Transverse colon (tissue), 4 donors: Measurements from ENCODE around the gene FBXO41. TPM values are rescaled to one million over a fixed set of nuclear protein-coding genes. Genes with fewer than 3 reads are reported as not detected.

Experiments
- DNase-seq: peaks from one replicate; pipeline ENCODE4 v3.0.0-alpha.2; 2019
- H3K27ac ChIP-seq, 4 donors: fragments of 200-600 bp; sonication (generic); 2 replicates each; pipeline ENCODE4 v1.5.1; 2016 to 2018; ENCODE audit warnings: inconsistent platforms in 4 of 4
- H3K27me3 ChIP-seq: fragments of 200-600 bp; sonication (generic); 2 replicates; pipeline ENCODE4 v1.5.1; 2017; ENCODE audit warnings: inconsistent platforms
- H3K36me3 ChIP-seq, 4 donors: fragments of 200-600 bp; sonication (generic); 2 replicates each; pipeline ENCODE4 v1.5.1; 2017 to 2019; ENCODE audit warnings: inconsistent platforms in 4 of 4
- H3K4me1 ChIP-seq, 4 donors: fragments of 200-600 bp; sonication (generic); 2 replicates each; pipeline ENCODE4 v1.5.1; 2017 to 2020; ENCODE audit warnings: inconsistent platforms in 4 of 4
- H3K4me3 ChIP-seq, 4 donors: fragments of 200-600 bp; sonication (generic); 1 replicate in 1 of 4; 2 replicates in 3 of 4; pipeline versions ENCODE4 v1.5.1 to v1.6.1; 2017 to 2019; ENCODE audit warnings: inconsistent platforms in 4 of 4
- H3K9me3 ChIP-seq, 2 donors: fragments of 200-600 bp; sonication (generic); 2 replicates each; pipeline ENCODE4 v1.5.1; 2017 to 2019; ENCODE audit warnings: inconsistent platforms in 2 of 2
- EP300 ChIP-seq: sonication (generic); formaldehyde crosslinking; IDR thresholded peaks from one replicate; pipeline ENCODE4 v1.6.1; 2017; ENCODE audit warnings: antibody characterized with exemption, low read depth
- POLR2A ChIP-seq: fragments of 450-650 bp; IDR thresholded peaks from one replicate; pipeline ENCODE4 v1.6.1; 2016; ENCODE audit warnings: antibody characterized with exemption, mild to moderate bottlenecking, moderate library complexity
- POLR2AphosphoS5 ChIP-seq, 3 donors: sonication (generic); formaldehyde crosslinking; IDR thresholded peaks; one replicate each; pipeline ENCODE4 v1.6.1; 2016; ENCODE audit warnings: antibody characterized with exemption in 3 of 3
- WGBS, 2 donors: methylation state at CpG; one replicate each; pipeline ENCODE4 v1.1.5; 2018; ENCODE audit warnings: low coverage in 1 of 2; 5-methylcytosine and 5-hydroxymethylcytosine counted together
- in situ Hi-C, 4 donors: fragments of 200-750 bp; cut with MboI; loops; one replicate each; pipeline versions ENCODE4 v1.15.0 to v1.15.1; 2017; ENCODE audit warnings: low sequenced_read_pairs in 3 of 4, low pct_ligation_motif_present in 1 of 4, low pct_unique_long_range_greater_than_20kb in 1 of 4
- intact Hi-C: fragments of 100-400 bp; cut with DNase I; formaldehyde crosslinking; loops from one replicate; pipeline ENCODE4 v1.15.1; 2023; ENCODE audit warnings: low total_unique reads
- total RNA-seq, 4 donors: library from RNA; depleted of rRNA; stranded (reverse); fragments of >200 nt; gene quantifications; one replicate each; pipeline ENCODE4 v1.1.0, GENCODE V29; 2016
- TF ChIP-seq, protein P1 (sequence below), 5 experiments: fragments of 200-600 bp in 3 of 5; fragments of 450-650 bp in 2 of 5; sonication (generic) in 3 of 5; IDR thresholded peaks; 1 replicate in 2 of 5; 2 replicates in 3 of 5; pipeline ENCODE4 v1.5.1; 2016 to 2017; ENCODE audit warnings: antibody characterized with exemption in 5 of 5, inconsistent platforms in 3 of 5, mild to moderate bottlenecking in 2 of 5, moderate library complexity in 1 of 5

Gene FBXO41
- total RNA-seq, 4 donors from 2014 or later, result 1.4 to 10.0 (median 5.7) TPM

DNA sequence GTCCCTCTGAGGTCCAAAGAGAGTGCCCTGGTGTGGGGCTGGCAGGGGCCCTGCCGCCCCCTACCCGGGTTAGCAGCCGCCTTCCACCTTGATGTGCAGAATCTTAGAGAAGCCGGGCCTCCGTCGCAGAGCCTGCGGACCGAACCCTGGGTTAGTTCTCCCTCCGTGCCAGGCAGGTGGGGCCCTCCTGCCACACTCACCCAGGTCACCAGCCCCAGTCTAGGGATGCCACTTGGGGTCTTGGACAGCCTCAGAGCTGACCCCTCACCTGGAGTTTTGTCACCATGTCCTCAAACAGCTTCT lies 25.4 kb downstream of the FBXO41 start:
- Histone ChIP-seq H3K9me3 (no peaks in the 10 kb centered on the region), H3K36me3 (no peaks in the 10 kb centered on the region), H3K4me3 (no peak overlapping the region), H3K27ac (no peak overlapping the region), H3K4me1 (no peaks in the 10 kb centered on the region), H3K27me3 (no peaks in the 10 kb centered on the region)
- in situ Hi-C loops, result no loop called here
- no peak for DNase-seq
- intact Hi-C loops, result no loop called here
- 97% methylated on average over 4 of the region's 9 CpGs; no CpG with 5 or more reads in 1 of the 2 donors for WGBS, 2 donors
- TF ChIP-seq POLR2A (no peak), EP300 (no peak), POLR2AphosphoS5 (IDR thresholded peaks at IDR 0.05) (no peak)
- TF ChIP-seq, protein P1, sequence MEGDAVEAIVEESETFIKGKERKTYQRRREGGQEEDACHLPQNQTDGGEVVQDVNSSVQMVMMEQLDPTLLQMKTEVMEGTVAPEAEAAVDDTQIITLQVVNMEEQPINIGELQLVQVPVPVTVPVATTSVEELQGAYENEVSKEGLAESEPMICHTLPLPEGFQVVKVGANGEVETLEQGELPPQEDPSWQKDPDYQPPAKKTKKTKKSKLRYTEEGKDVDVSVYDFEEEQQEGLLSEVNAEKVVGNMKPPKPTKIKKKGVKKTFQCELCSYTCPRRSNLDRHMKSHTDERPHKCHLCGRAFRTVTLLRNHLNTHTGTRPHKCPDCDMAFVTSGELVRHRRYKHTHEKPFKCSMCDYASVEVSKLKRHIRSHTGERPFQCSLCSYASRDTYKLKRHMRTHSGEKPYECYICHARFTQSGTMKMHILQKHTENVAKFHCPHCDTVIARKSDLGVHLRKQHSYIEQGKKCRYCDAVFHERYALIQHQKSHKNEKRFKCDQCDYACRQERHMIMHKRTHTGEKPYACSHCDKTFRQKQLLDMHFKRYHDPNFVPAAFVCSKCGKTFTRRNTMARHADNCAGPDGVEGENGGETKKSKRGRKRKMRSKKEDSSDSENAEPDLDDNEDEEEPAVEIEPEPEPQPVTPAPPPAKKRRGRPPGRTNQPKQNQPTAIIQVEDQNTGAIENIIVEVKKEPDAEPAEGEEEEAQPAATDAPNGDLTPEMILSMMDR (IDR thresholded peaks at IDR 0.05), result no peak

DNA sequence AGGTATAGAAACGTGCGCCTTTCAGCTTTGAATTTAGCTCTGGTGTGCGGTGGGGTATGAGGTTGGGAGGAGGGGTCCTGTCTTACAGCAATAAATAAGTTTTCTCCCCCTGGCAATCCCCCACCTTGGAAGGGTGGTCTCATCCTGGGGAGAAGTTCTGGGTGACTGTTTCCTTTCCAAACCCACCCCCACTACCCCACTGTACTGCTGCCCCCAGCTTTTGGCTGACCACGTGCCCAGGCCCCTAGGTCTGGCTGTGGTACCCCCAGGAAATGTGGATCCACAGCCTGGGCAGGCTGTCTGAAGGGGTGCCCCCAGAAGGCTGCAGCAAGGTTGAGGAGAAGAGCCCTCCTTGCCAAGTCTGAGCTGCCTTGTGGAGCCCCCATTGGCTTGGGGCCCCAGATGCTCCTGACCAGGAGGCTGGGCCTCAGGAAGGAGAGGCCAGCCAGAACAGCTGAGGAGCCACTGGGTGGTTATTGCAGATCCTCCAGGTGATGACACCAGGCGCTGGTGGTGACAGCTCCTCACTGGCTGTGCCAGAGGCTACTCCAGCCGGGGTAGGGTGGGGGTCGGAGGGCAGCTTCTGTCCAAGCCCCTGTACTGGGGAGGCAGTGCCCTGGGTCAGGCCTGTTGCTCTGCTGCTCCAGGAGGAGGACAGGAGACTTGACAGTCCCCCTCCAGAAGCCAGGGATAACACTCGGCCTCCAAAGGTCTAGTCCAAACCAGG lies 25.9 kb downstream of the FBXO41 start:
- no peaks in the 10 kb centered on the region for H3K27me3 ChIP-seq
- WGBS, 2 donors, result 92% methylated on average over 7 of the region's 8 CpGs; no CpG with 5 or more reads in 1 of the 2 donors
- intact Hi-C loops, result no loop called here

DNA sequence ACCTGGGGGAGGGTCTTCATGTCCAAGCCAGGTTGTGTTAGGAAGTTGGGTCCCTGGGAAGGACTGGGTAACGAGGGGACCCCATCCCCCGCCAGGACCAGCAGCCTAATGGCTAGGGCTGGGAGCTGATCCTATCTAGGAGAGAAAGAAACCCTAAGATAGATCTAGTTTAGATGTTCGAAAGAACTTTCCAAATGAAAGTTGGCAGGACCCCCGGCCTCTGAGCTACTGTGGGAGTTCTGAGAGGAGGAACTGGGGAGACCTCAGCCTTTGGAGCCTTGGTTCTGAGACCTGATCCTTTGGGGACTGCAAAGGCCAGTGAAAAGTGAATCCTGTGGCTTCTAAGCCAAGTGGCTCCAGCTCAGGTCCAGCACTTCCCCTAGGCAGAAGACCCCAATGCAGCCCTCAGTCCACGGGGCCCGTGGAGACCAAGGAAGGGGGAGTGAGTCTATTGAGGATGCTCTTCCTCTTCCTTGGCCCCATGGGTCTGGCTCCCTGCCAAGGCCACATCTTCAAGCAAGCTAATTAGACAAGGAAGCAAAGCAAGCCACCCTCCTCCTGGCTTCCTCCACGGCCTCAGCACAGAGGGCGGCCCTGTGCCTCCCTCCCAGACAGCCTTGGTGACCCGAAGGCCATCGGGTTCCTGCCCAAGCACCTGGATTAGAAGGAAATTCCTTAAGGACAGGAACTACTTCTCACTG lies 26.7 kb downstream of the FBXO41 start:
- Histone ChIP-seq H3K4me3 (no peak overlapping the region), H3K27ac (no peak overlapping the region), H3K36me3 (peaks cover 0 to 6% (median 3%) of the 10 kb centered on the region in 4 donors), H3K4me1 (no peaks in the 10 kb centered on the region), H3K27me3 (no peaks in the 10 kb centered on the region), H3K9me3 (no peaks in the 10 kb centered on the region)
- in situ Hi-C loops, result no loop called here
- intact Hi-C loops, result no loop called here
- DNase-seq, result peak; percentile 35
- 63 to 100% methylated on average over 2 to 10 of the region's 10 CpGs for WGBS, 2 donors
- TF ChIP-seq POLR2AphosphoS5 (IDR thresholded peaks at IDR 0.05) (no peak), EP300 (no peak), POLR2A (no peak)
- TF ChIP-seq, protein P1 (IDR thresholded peaks at IDR 0.05), result no peak

More for the DNA sequence above, 25.9 kb downstream of the FBXO41 start:
- Histone ChIP-seq H3K27ac (no peak overlapping the region), H3K36me3 (peaks cover 0 to 4% (median 0%) of the 10 kb centered on the region in 4 donors), H3K4me1 (no peaks in the 10 kb centered on the region), H3K4me3 (no peak overlapping the region), H3K9me3 (no peaks in the 10 kb centered on the region)
- in situ Hi-C loops, result no loop called here
- no peak for DNase-seq
- TF ChIP-seq EP300, result no peak
- no peak for TF ChIP-seq POLR2A
- TF ChIP-seq, protein P1 (IDR thresholded peaks at IDR 0.05), result no peak
- no peak for TF ChIP-seq POLR2AphosphoS5 (IDR thresholded peaks at IDR 0.05)

DNA sequence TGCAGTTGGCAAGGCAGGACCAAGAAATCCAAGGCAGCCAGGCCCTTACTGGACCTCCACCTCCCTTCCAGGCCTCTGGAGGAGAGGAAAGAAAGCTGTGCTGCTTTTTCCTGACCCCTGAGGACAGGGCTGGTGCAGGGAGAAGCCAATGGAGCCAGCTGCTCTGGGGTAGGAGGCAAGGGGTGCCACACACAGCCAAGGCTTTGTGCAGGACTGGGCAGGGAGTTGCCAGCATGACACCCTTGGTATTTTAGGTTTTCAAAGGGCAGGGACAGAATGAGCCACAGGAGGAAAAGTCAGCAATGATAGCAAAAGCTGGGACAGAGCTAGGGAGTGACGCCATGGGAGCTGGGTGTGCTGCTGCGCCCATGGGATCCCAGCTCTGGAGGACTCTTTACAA lies 27.3 kb downstream of the FBXO41 start:
- Histone ChIP-seq H3K27me3 (no peaks in the 10 kb centered on the region), H3K4me3 (no peak overlapping the region), H3K9me3 (no peaks in the 10 kb centered on the region), H3K36me3 (peaks cover 0 to 10% (median 3%) of the 10 kb centered on the region in 4 donors), H3K4me1 (no peaks in the 10 kb centered on the region), H3K27ac (no peak overlapping the region)
- no peak for DNase-seq
- in situ Hi-C loops (no loop called here), intact Hi-C loops (no loop called here)
- WGBS, 2 donors, result 95% methylated on average over 2 of the region's 2 CpGs; no CpG with 5 or more reads in 1 of the 2 donors
- TF ChIP-seq, protein P1 (IDR thresholded peaks at IDR 0.05), result no peak
- TF ChIP-seq POLR2A (no peak), POLR2AphosphoS5 (IDR thresholded peaks at IDR 0.05) (no peak), EP300 (no peak)
